HG03469 (cell line): ENCODE data around the gene SLC22A3.
"Not testable (repeated sequence)": the region's sequence is repeated elsewhere in the genome, so short reads cannot be mapped to it uniquely, and the experiment has no call there.

Experiments used
- ATAC-seq: cut with Tn5 transposase; IDR thresholded peaks from one replicate; pipeline ENCODE4 v1.9.1; 2021; ENCODE audit warnings: mild to moderate bottlenecking, moderate library complexity, moderate number of reproducible peaks; ENCODE audit not compliant: unreplicated experiment

Gene SLC22A3

GRCh38 chr6:160368670-160369069 is 20.5 kb downstream of the SLC22A3 start:
- ATAC-seq, result no peak

- ATAC-seq, result not testable (repeated sequence)
Observed at GRCh38 chr6:160373601-160374000, 25.4 kb downstream of the SLC22A3 start.

- no peak for ATAC-seq
Observed at GRCh38 chr6:160374836-160375560, 26.8 kb downstream of the SLC22A3 start.

- ATAC-seq, result no peak
Observed at GRCh38 chr6:160375561-160375949, 27.4 kb downstream of the SLC22A3 start.

GRCh38 chr6:160376445-160376844 is 28.3 kb downstream of the SLC22A3 start:
- no peak for ATAC-seq

GRCh38 chr6:160378218-160378617 is 30.0 kb downstream of the SLC22A3 start:
- no peak for ATAC-seq

- ATAC-seq, result no peak
Observed at GRCh38 chr6:160378882-160379281, 30.7 kb downstream of the SLC22A3 start.

- ATAC-seq, result no peak
Observed at GRCh38 chr6:160379466-160379865, 31.3 kb downstream of the SLC22A3 start.

GRCh38 chr6:160382946-160383345 is 34.8 kb downstream of the SLC22A3 start:
- no peak for ATAC-seq

- no peak for ATAC-seq
Observed at GRCh38 chr6:160386869-160387530, 38.8 kb downstream of the SLC22A3 start.

GRCh38 chr6:160387916-160388643 is 39.9 kb downstream of the SLC22A3 start:
- no peak for ATAC-seq

- ATAC-seq, result no peak
Observed at GRCh38 chr6:160388922-160389321, 40.7 kb downstream of the SLC22A3 start.

GRCh38 chr6:160391419-160392116 is 43.4 kb downstream of the SLC22A3 start:
- ATAC-seq, result no peak

GRCh38 chr6:160393442-160393841 is 45.3 kb downstream of the SLC22A3 start:
- not testable (repeated sequence) for ATAC-seq

- ATAC-seq, result no peak
Observed at GRCh38 chr6:160393891-160394653, 45.9 kb downstream of the SLC22A3 start.

- no peak for ATAC-seq
Observed at GRCh38 chr6:160394654-160395035, 46.5 kb downstream of the SLC22A3 start.

GRCh38 chr6:160395187-160395586 is 47.0 kb downstream of the SLC22A3 start:
- ATAC-seq, result no peak

- no peak for ATAC-seq
Observed at GRCh38 chr6:160396292-160396691, 48.1 kb downstream of the SLC22A3 start.

- peak; percentile 94 for ATAC-seq
Observed at GRCh38 chr6:160398674-160399271, 50.6 kb downstream of the SLC22A3 start.

- ATAC-seq, result peak; percentile 39
Observed at GRCh38 chr6:160400446-160400845, 52.3 kb downstream of the SLC22A3 start.
